DMS53 treated with DMSO at 0.1 percent for 48 hours (cell line): ENCODE data around the gene STOML1.
A peak's percentile ranks its signal among the peaks of the same experiment; 100 is the strongest.

Experiments used
- DNase-seq: peaks from one replicate; lab custom pipeline; 2025; ENCODE audit not compliant: unreplicated experiment; lab: John Stamatoyannopoulos, UW

Gene STOML1, protein sequence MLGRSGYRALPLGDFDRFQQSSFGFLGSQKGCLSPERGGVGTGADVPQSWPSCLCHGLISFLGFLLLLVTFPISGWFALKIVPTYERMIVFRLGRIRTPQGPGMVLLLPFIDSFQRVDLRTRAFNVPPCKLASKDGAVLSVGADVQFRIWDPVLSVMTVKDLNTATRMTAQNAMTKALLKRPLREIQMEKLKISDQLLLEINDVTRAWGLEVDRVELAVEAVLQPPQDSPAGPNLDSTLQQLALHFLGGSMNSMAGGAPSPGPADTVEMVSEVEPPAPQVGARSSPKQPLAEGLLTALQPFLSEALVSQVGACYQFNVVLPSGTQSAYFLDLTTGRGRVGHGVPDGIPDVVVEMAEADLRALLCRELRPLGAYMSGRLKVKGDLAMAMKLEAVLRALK

DNA sequence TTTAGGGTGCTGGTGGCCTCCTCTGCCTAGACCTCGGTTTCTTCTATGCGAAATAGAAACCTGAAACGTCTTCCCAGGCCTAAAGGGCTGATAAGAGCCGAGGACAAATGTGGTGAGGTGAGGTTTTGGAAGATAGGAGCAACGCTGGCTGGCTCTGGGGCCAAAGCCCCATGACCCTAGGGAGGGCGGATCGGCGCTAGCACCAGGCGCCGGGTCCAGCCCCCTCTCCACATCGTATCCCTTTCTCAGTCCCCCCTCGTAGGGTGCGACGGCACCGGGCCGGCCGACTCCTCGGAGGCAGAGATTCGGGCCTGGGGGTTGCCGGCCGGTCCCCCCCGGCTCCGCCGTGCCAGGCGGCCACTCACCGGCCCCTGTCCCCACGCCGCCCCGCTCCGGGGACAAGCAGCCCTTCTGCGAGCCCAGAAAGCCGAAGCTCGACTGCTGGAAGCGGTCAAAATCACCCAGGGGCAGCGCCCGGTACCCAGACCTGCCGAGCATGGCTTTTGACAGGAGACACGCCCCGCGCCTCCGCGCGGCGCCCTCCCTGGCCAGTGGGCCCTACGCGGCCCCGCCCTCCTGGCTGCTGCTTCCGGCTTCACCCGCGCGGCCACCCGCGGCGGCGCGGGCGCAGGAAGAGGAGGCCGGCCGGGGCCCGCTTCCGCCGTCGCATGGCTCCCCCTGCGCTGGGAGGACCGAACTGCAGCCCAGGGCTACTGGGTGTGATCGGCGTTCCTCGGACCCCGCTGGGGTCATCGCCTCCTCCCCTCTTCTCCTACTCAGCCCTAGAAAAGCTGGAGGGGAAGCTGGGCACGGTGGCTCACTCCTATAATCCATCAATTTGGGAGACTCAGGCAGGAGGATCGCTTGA lies at the start of gene STOML1:
STOML1 (minus strand) TSS at position 570 of the 868 bp plus-strand sequence; CDS start at position 498, 72 bp downstream.
- peak; percentile 72 for DNase-seq

GRCh38 chr15:74041311-74041756 lies 49.2 kb upstream of the STOML1 start:
- DNase-seq, result no peak

GRCh38 chr15:74040109-74040850 lies 48.2 kb upstream of the STOML1 start:
- no peak for DNase-seq

- no peak for DNase-seq
Observed at GRCh38 chr15:74039656-74040010, 47.5 kb upstream of the STOML1 start.

- no peak for DNase-seq
Observed at GRCh38 chr15:74038707-74039655, 46.9 kb upstream of the STOML1 start.

DNA sequence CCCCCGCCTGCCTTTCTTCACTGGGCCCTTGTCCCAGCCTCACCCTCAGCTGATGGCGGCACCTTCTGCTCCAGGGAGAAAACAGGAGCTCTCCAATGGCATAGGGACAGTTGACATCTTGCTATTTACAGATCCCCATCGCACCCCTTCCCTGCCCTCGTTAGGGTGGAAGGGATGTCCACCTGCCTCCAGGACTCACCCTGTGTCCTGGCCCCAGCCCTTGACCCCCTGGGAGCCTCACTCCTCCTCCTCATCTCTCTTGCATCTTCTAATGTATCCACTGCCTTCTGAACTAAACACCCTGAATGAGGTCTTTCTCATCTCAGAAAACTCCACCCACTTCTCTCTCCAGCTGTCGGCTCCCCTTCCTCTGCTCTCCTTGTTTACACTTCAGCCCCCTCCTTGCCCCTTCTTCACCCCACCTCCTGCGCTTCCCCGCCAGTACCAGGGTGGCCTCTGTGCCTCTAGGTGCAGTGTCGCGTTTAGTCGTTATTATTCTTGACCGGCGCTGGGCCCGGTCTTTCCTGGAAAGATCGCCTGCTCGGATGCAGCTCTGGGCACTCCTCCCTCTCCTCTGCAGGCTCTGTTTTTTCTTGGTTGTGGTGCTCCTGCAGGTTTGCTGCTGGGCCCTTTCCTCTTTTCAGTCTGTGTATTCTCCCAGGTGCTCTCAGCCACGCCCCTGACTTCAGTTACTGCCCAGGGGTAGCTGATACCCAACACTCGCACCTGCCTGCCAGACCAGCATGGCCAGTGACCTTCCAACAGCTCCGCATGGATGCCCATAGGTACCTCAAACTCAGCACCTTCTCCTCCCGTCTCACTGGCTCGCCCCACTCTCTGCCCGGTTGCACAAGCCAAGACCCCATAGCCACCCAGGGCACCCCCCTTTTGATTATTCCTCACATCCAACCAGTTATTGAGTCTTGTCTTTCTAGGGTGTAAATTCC lies 45.3 kb upstream of the STOML1 start:
- no peak for DNase-seq

GRCh38 chr15:74036271-74037170 lies 44.4 kb upstream of the STOML1 start:
- peak; percentile 10 for DNase-seq

DNA sequence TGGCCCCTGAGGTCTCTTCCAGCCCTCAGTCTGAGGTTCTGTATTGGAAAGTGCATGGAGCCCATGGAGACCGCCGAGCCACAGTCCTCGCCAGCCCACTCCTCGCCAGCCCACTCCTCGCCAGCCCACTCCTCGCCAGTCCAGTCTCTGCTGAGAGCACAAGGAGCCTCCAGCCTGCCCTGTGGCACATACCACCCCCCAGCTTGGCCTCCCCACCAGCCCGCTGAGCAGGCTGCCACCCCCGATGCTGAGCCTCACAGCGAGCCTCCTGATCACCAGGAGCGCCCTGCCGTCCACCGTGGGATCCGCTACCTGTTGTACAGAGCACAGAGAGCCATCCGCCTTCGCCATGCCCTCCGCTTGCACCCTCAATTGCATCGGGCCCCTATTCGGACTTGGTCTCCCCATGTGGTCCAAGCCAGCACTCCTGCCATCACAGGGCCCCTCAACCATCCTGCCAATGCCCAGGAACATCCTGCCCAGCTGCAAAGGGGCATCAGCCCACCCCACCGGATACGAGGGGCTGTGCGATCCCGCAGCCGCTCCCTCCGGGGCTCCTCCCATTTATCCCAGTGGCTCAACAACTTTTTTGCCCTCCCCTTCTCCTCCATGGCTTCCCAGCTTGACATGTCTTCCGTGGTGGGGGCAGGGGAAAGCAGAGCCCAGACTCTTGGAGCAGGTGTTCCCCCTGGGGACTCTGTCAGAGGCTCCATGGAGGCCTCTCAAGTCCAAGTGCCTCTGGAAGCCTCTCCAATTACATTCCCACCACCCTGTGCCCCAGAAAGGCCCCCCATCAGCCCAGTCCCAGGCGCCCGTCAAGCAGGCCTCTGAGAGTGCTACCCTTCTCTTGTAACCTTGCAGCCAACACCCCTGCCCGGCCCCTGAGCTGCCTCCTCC lies 43.3 kb upstream of the STOML1 start:
- no peak for DNase-seq

- DNase-seq, result no peak
Observed at GRCh38 chr15:74034206-74034755, 42.2 kb upstream of the STOML1 start.

- DNase-seq, result no peak
Observed at GRCh38 chr15:74032606-74033561, 40.8 kb upstream of the STOML1 start.

DNA sequence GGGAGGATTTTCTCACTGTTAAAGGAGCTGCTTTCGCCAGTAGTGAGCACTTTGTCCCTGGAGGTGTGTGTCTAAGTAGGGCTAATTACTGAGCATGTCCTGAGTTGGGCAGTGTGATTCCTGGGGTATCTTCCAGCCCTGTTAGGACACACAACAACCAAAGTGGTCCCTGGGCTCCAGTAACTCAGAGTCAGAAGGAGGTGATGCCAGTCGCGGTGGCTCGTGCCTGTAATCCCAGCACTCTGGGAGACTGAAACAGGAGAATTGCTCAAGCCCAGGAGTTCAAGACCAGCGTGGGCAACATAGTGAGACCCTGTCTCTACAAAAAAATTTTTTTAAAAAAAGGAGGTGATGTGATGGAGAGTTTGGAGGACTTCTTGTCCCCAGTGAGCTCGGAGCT lies 40.0 kb upstream of the STOML1 start:
- no peak for DNase-seq

- DNase-seq, result no peak
Observed at GRCh38 chr15:74028646-74029045, 36.6 kb upstream of the STOML1 start.

- DNase-seq, result no peak
Observed at GRCh38 chr15:74027688-74028087, 35.6 kb upstream of the STOML1 start.

DNA sequence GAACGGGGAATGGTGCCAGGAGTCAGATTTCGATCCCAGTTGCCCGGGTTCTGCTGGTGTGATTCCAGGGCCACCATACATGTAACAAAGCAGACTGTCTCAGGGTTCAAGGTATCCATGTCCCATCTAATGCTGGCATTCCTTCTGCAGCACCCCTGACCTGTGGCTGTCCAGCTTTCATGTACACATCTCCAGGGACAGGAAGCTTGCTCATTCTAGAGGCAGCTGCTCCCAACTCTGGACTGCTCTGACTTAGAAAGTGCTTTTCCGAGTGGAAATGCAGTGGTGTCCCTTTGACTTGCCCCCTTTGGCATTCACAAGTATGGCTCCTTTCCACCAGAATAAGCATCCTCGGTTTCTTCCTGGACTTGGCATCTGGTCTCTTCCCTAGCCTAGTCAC lies 33.3 kb upstream of the STOML1 start:
- DNase-seq, result no peak

GRCh38 chr15:74024687-74025086 lies 32.6 kb upstream of the STOML1 start:
- DNase-seq, result no peak
